OCI-LY3 (cell line): Measurements from ENCODE around the gene QARS1.

ENCODE experiments used
- H2AFZ ChIP-seq: fragments of 200-600, 300-600 bp; shearing (Covaris generic); 2 replicates; pipeline ENCODE4 v1.6.0; 2014; ENCODE audit warnings: antibody characterized with exemption, low read depth, low read length
- H3K27ac ChIP-seq: fragments of 200-600, 300-600 bp; sonication (generic); 2 replicates; pipeline ENCODE4 v1.5.1; 2014; ENCODE audit warnings: mild to moderate bottlenecking, low read length, moderate library complexity, mixed read lengths
- H3K27me3 ChIP-seq: fragments of 200-600, 300-600 bp; sonication (generic); 2 replicates; pipeline ENCODE4 v1.6.1; 2014; ENCODE audit warnings: low read depth, low read length, mixed read lengths
- H3K36me3 ChIP-seq: fragments of 200-600, 300-600 bp; sonication (generic); replicated peaks from 2 replicates; pipeline ENCODE3; 2014; ENCODE audit warnings: low read depth, low read length, mixed read lengths
- H3K4me1 ChIP-seq: fragments of 300-600, 200-600 bp; sonication (generic); 2 replicates; pipeline ENCODE4 v1.6.1; 2014; ENCODE audit warnings: low read length, mixed read lengths
- H3K4me2 ChIP-seq: fragments of 200-600, 300-600 bp; sonication (generic); 2 replicates; pipeline ENCODE4 v1.6.1; 2014; ENCODE audit warnings: low read length, mixed read lengths
- H3K4me3 ChIP-seq: fragments of 300-600, 200-600 bp; sonication (generic); 2 replicates; pipeline ENCODE4 v1.5.1; 2014; ENCODE audit warnings: antibody characterized with exemption, mild to moderate bottlenecking, low read length, moderate library complexity
- H3K79me2 ChIP-seq: fragments of 300-600, 200-600 bp; shearing (Covaris generic); 2 replicates; pipeline ENCODE4 v1.6.1; 2014; ENCODE audit warnings: mild to moderate bottlenecking, low read length, mixed read lengths
- H3K9ac ChIP-seq: fragments of 300-600, 200-600 bp; shearing (Covaris generic); 2 replicates; pipeline ENCODE4 v1.6.0; 2014; ENCODE audit warnings: mild to moderate bottlenecking, low read length, moderate library complexity
- H3K9me3 ChIP-seq: fragments of 200-600, 300-600 bp; shearing (Covaris generic); 2 replicates; pipeline ENCODE4 v1.6.1; 2014; ENCODE audit warnings: low read length, mixed read lengths; ENCODE audit not compliant: insufficient read depth
- H4K20me1 ChIP-seq: fragments of 200-600, 300-600 bp; sonication (generic); 2 replicates; pipeline ENCODE4 v1.6.1; 2016; ENCODE audit warnings: low read length, mixed read lengths; ENCODE audit not compliant: insufficient read depth
- CTCF ChIP-seq: fragments of 200-600, 300-600 bp; sonication (generic); IDR thresholded peaks from 2 replicates; pipeline ENCODE4 v1.5.1; 2014; ENCODE audit warnings: antibody characterized with exemption, low read length, low read depth
- EZH2phosphoT487 ChIP-seq: fragments of 200-600 bp; shearing (Covaris generic); IDR thresholded peaks from 2 replicates; pipeline ENCODE4 v1.6.1; 2018; ENCODE audit warnings: antibody characterized with exemption, mixed run types, low read depth

The QARS1 gene

GRCh38 chr3:49100046-49100615 lies 4.4 kb downstream of the QARS1 start:
- Histone ChIP-seq H2AFZ (no peak overlapping the region), H3K9me3 (no peaks in the 10 kb centered on the region), H4K20me1 (no peaks in the 10 kb centered on the region), H3K4me2 (no peak overlapping the region), H3K4me3 (no peak overlapping the region), H3K9ac (no peak overlapping the region), H3K27ac (no peak overlapping the region), H3K4me1 (peaks cover 9% of the 10 kb centered on the region), H3K79me2 (peaks cover 14% of the 10 kb centered on the region), H3K36me3 (peaks cover 53% of the 10 kb centered on the region), H3K27me3 (no peaks in the 10 kb centered on the region)
- TF ChIP-seq CTCF (no peak), EZH2phosphoT487 (no peak)

- no peak for TF ChIP-seq CTCF
- TF ChIP-seq EZH2phosphoT487 = no peak
- no peaks in the 10 kb centered on the region for H3K9me3 ChIP-seq
- H2AFZ ChIP-seq = no peak overlapping the region
- no peak overlapping the region for H3K4me2 ChIP-seq
- no peaks in the 10 kb centered on the region for H3K27me3 ChIP-seq
- peaks cover 11% of the 10 kb centered on the region for H3K79me2 ChIP-seq
- H3K36me3 ChIP-seq = peaks cover 53% of the 10 kb centered on the region
- H4K20me1 ChIP-seq = no peaks in the 10 kb centered on the region
- H3K4me1 ChIP-seq = peaks cover 11% of the 10 kb centered on the region
- H3K9ac ChIP-seq = no peak overlapping the region
- no peak overlapping the region for H3K4me3 ChIP-seq
- no peak overlapping the region for H3K27ac ChIP-seq
These were observed 5.5 kb downstream of the QARS1 start for GRCh38 chr3:49098910-49099630.

GRCh38 chr3:49098429-49098828 lies 6.1 kb downstream of the QARS1 start:
- no peak overlapping the region for H3K4me3 ChIP-seq
- H3K4me2 ChIP-seq = no peak overlapping the region
- H3K79me2 ChIP-seq = peaks cover 5% of the 10 kb centered on the region
- no peaks in the 10 kb centered on the region for H3K27me3 ChIP-seq
- H2AFZ ChIP-seq = no peak overlapping the region
- peaks cover 53% of the 10 kb centered on the region for H3K36me3 ChIP-seq
- no peak overlapping the region for H3K27ac ChIP-seq
- H3K4me1 ChIP-seq = peaks cover 5% of the 10 kb centered on the region
- no peaks in the 10 kb centered on the region for H3K9me3 ChIP-seq
- H3K9ac ChIP-seq = no peak overlapping the region
- TF ChIP-seq CTCF (no peak), EZH2phosphoT487 (no peak)
- no peaks in the 10 kb centered on the region for H4K20me1 ChIP-seq

- TF ChIP-seq CTCF (peak; percentile 52), EZH2phosphoT487 (no peak)
These were observed 10.4 kb downstream of the QARS1 start, which contains the start of gene QRICH1 for GRCh38 chr3:49093853-49094767. Gene QRICH1 (minus strand): TSS chr3:49094071. CDS start chr3:49077017, 17,054 bp downstream.

More at GRCh38 chr3:49093853-49094767, 10.4 kb downstream of the QARS1 start, which contains the start of gene QRICH1:
- Histone ChIP-seq H3K36me3 (peaks cover 28% of the 10 kb centered on the region), H3K27ac (peak within 1 kb of the TSS; percentile 83), H3K79me2 (peaks cover 43% of the 10 kb centered on the region), H3K9me3 (no peaks in the 10 kb centered on the region), H3K27me3 (no peaks in the 10 kb centered on the region), H3K9ac (peak within 1 kb of the TSS; percentile 87), H3K4me3 (peak within 1 kb of the TSS; percentile 81), H3K4me1 (peaks cover 10% of the 10 kb centered on the region), H2AFZ (peak within 1 kb of the TSS; percentile 68), H4K20me1 (peaks cover 15% of the 10 kb centered on the region; the same call in 1 of the 2 replicates), H3K4me2 (peak within 1 kb of the TSS; percentile 88)
